CD4-positive, alpha-beta T cell treated with Interleukin-10 for 1 hour (primary cell): ENCODE data around the gene CEP55.
"Not testable (repeated sequence)": the region's sequence is repeated elsewhere in the genome, so short reads cannot be mapped to it uniquely, and the experiment has no call there.

ENCODE experiments used
- DNase-seq: peaks from one replicate; pipeline ENCODE4 v3.0.0-alpha.2; 2020

The CEP55 gene

GRCh38 chr10:93515071-93516005, 18.9 kb downstream of the CEP55 start:
- no peak for DNase-seq

- no peak for DNase-seq
These were observed 19.6 kb downstream of the CEP55 start for GRCh38 chr10:93516006-93516380.

GRCh38 chr10:93518531-93518930, 22.1 kb downstream of the CEP55 start:
- no peak for DNase-seq

- DNase-seq: no peak
These were observed 38.9 kb downstream of the CEP55 start for GRCh38 chr10:93535293-93535692.

GRCh38 chr10:93540871-93541270, 44.5 kb downstream of the CEP55 start:
- not testable (repeated sequence) for DNase-seq

GRCh38 chr10:93541402-93542357, 45.3 kb downstream of the CEP55 start:
- DNase-seq: peak; percentile 16

GRCh38 chr10:93542358-93542791, 46.0 kb downstream of the CEP55 start:
- DNase-seq: no peak

GRCh38 chr10:93546995-93547394, 50.6 kb downstream of the CEP55 start:
- DNase-seq: not testable (repeated sequence)

- no peak for DNase-seq
These were observed 51.1 kb downstream of the CEP55 start for GRCh38 chr10:93547522-93547921.

GRCh38 chr10:93548376-93549071, 52.1 kb downstream of the CEP55 start:
- DNase-seq: no peak

GRCh38 chr10:93550606-93551005, 54.2 kb downstream of the CEP55 start:
- DNase-seq: no peak

GRCh38 chr10:93552780-93553179, 56.4 kb downstream of the CEP55 start:
- no peak for DNase-seq

GRCh38 chr10:93553482-93554315, 57.3 kb downstream of the CEP55 start:
- DNase-seq: no peak

GRCh38 chr10:93554316-93554663, 57.9 kb downstream of the CEP55 start:
- DNase-seq: no peak

GRCh38 chr10:93554760-93555432, 58.5 kb downstream of the CEP55 start:
- DNase-seq: peak; percentile 38

GRCh38 chr10:93559490-93559889, 63.1 kb downstream of the CEP55 start:
- DNase-seq: no peak

GRCh38 chr10:93560541-93560940, 64.1 kb downstream of the CEP55 start:
- DNase-seq: no peak

GRCh38 chr10:93565446-93565845, 69.0 kb downstream of the CEP55 start:
- no peak for DNase-seq

- DNase-seq: no peak
These were observed 70.2 kb downstream of the CEP55 start, which contains the start of gene FFAR4 for GRCh38 chr10:93566435-93567276. Gene FFAR4 (plus strand): TSS chr10:93566665. CDS start chr10:93566721, 56 bp downstream.
